ENCODE measurements around the gene RPTOR.

The RPTOR gene

DNA sequence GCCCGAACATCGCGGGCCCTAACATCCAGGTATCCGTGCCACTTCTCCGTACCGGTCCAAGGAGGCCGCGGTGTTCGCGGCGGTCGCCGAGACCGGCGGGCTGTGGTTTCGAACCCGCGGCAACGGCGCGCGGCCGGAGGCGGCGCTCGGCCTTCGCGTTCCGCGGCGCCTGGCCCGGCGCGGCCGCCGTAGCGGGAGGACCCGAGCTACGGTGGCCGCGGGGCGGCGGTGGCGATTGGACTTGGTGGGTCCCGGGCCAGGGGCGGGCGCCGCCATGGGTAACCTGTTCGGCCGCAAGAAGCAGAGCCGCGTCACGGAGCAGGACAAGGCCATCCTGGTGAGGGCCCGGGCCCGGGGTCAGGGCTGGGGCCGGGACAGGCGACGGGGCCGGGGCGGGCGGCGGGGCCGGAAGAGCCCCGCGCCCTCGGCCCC lies 447.0 kb downstream of the RPTOR start, which contains the start of gene CHMP6:
CHMP6 (plus strand) TSS at position 197 of the 432 bp plus-strand sequence; CDS start at position 275, 78 bp downstream.
- Histone ChIP-seq H2AFZ (ENCODE audit: low read depth, low read length) (peak within 1 kb of the TSS; percentile 99), H3K27ac (ENCODE audit: low read length) (peak within 1 kb of the TSS; percentile 76)

DNA sequence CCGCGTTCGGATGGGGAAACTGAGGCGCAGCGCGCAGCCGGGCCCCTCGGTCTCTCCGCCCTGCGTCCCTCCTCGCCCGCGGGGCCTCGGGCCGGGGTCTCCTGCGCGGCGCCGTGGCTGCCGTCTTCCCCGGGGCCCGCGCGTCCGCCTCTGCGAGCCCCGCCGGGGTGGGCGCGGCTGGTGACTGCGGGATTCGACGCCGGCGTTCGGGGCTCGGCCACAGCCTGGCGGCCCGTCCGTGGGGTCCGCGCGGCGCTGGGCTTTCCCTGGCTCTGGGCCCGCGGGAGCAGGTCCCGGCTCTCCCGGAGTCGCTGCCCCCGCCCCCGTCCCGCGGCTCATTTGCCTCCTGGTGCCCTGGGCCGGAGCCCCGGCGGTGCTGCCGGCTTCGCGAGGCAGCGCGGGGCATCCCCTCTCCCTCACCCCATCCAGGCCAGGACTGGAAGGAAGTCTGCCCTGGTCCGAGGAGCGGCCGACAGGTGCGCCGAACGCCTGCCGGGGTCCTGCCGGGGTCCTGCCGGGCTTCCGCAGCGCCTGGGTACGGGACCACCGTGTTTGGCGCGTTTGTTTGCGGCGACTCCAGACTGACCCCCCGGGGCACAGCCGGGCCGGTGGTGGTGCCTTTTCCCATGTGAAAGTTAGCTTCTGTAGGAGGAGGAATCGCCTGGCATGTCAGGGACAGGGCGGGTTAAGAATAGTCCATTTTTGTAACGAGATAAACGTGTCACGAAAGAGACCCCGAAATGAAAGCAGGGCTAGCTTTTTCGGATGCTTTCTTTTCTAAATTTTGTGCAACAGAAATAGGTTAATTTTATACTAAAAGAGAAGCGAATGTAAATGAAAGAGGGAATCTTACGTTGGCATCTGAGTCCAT lies 447.7 kb downstream of the RPTOR start:
- peaks cover 12% of the 10 kb centered on the region; the same call in 1 of the 2 replicates for H4K20me1 ChIP-seq (ENCODE audit: insufficient read depth, low read length)
- H3K27me3 ChIP-seq (ENCODE audit: insufficient read depth, low read length, poor library complexity) = peaks cover 3% of the 10 kb centered on the region
- H3K27ac ChIP-seq (ENCODE audit: low read length) = peak overlapping the region; percentile 52; the same call in 1 of the 2 replicates
- peak; percentile 51 for ATAC-seq (ENCODE audit: insufficient read depth, low read depth)
- peaks cover 44% of the 10 kb centered on the region for H3K4me1 ChIP-seq (ENCODE audit: insufficient read depth, low read length)
- H3K9ac ChIP-seq (ENCODE audit: low read depth, low read length) = peak overlapping the region; percentile 89
- peaks cover 31% of the 10 kb centered on the region for H3K36me3 ChIP-seq (ENCODE audit: insufficient read depth, low read length)
- H3K4me2 ChIP-seq (ENCODE audit: insufficient read depth, low read length) = peak overlapping the region; percentile 91
- peaks cover 15% of the 10 kb centered on the region for H3K79me2 ChIP-seq (ENCODE audit: insufficient read depth, low read length)
- TF ChIP-seq EZH2 (IDR thresholded peaks at IDR 0.05; ENCODE audit: borderline replicate concordance, low read depth, low read length, severe bottlenecking) = no peak
- TF ChIP-seq, protein P1, sequence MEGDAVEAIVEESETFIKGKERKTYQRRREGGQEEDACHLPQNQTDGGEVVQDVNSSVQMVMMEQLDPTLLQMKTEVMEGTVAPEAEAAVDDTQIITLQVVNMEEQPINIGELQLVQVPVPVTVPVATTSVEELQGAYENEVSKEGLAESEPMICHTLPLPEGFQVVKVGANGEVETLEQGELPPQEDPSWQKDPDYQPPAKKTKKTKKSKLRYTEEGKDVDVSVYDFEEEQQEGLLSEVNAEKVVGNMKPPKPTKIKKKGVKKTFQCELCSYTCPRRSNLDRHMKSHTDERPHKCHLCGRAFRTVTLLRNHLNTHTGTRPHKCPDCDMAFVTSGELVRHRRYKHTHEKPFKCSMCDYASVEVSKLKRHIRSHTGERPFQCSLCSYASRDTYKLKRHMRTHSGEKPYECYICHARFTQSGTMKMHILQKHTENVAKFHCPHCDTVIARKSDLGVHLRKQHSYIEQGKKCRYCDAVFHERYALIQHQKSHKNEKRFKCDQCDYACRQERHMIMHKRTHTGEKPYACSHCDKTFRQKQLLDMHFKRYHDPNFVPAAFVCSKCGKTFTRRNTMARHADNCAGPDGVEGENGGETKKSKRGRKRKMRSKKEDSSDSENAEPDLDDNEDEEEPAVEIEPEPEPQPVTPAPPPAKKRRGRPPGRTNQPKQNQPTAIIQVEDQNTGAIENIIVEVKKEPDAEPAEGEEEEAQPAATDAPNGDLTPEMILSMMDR (IDR thresholded peaks at IDR 0.05; ENCODE audit: borderline replicate concordance, extremely low read depth, low read length, poor library complexity, severe bottlenecking) = no peak
- H3K9me3 ChIP-seq (ENCODE audit: insufficient read depth, low read length, severe bottlenecking) = no peaks in the 10 kb centered on the region
- DNase-seq = no peak
- H2AFZ ChIP-seq (ENCODE audit: low read depth, low read length) = peak overlapping the region; percentile 99
- peak overlapping the region; percentile 55 to 97; a peak in 3 of 4 replicates for H3K4me3 ChIP-seq (ENCODE audit: low read depth in 1 of 2, low read length in 2 of 2)

More for the DNA sequence above, 447.0 kb downstream of the RPTOR start, which contains the start of gene CHMP6:
- TF ChIP-seq EZH2 (IDR thresholded peaks at IDR 0.05; ENCODE audit: borderline replicate concordance, low read depth, low read length, severe bottlenecking) = no peak
- TF ChIP-seq, protein P1 (IDR thresholded peaks at IDR 0.05; ENCODE audit: borderline replicate concordance, extremely low read depth, low read length, poor library complexity, severe bottlenecking) = peak; percentile 36
- peaks cover 24% of the 10 kb centered on the region for H3K36me3 ChIP-seq (ENCODE audit: insufficient read depth, low read length)
- peak; percentile 53 for ATAC-seq (ENCODE audit: insufficient read depth, low read depth)
- peaks cover 15% of the 10 kb centered on the region for H3K79me2 ChIP-seq (ENCODE audit: insufficient read depth, low read length)
- H3K4me1 ChIP-seq (ENCODE audit: insufficient read depth, low read length) = peaks cover 44% of the 10 kb centered on the region
- H4K20me1 ChIP-seq (ENCODE audit: insufficient read depth, low read length) = peaks cover 12% of the 10 kb centered on the region; the same call in 1 of the 2 replicates
- peak within 1 kb of the TSS; percentile 91 for H3K4me2 ChIP-seq (ENCODE audit: insufficient read depth, low read length)
- H3K4me3 ChIP-seq (ENCODE audit: low read depth in 1 of 2, low read length in 2 of 2) = peak within 1 kb of the TSS; percentile 55 to 97; a peak in 3 of 4 replicates
- DNase-seq = peak; percentile 72
- no peaks in the 10 kb centered on the region for H3K9me3 ChIP-seq (ENCODE audit: insufficient read depth, low read length, severe bottlenecking)
- peak within 1 kb of the TSS; percentile 89 for H3K9ac ChIP-seq (ENCODE audit: low read depth, low read length)
- H3K27me3 ChIP-seq (ENCODE audit: insufficient read depth, low read length, poor library complexity) = peaks cover 3% of the 10 kb centered on the region

DNA sequence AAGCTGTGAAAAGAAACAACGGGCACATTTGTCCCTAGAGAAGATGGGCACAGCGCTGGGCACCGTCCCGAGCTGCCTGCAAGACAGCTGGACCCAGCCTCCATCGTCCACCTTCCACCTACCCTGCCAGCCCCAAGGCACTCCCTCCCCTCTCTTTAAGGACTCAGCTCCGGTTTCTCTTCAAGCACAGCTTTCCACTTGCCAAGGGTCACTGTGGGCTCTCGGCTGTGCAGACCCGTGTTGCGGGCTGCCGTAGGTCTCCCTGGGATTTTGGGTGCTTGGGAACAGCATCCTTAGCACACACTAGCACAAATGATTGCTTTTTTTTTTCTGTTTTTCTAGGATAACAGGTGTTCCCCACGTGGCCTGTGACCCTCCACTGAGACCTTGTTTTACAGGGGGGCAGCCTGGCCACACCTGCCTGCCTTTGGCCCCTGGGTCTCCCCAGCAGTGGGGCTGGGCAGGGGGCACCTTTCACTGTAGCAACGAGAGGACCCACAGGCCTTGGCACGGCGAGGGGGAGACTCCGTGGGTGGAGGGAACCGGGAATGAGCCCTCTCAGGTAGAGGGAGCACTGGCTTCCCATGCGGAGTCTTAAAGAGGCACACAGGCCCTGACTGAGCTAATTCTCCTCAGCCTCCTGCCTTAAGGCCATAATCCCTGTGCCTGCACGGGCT lies 448.4 kb downstream of the RPTOR start:
- Histone ChIP-seq H2AFZ (ENCODE audit: low read depth, low read length) (no peak overlapping the region), H3K79me2 (ENCODE audit: insufficient read depth, low read length) (peaks cover 15% of the 10 kb centered on the region), H3K36me3 (ENCODE audit: insufficient read depth, low read length) (peaks cover 38% of the 10 kb centered on the region), H3K9ac (ENCODE audit: low read depth, low read length) (peak overlapping the region; percentile 89), H3K27ac (ENCODE audit: low read length) (no peak overlapping the region), H3K4me1 (ENCODE audit: insufficient read depth, low read length) (peaks cover 44% of the 10 kb centered on the region), H3K9me3 (ENCODE audit: insufficient read depth, low read length, severe bottlenecking) (no peaks in the 10 kb centered on the region), H3K4me2 (ENCODE audit: insufficient read depth, low read length) (peak overlapping the region; percentile 91), H3K4me3 (ENCODE audit: low read depth in 1 of 2, low read length in 2 of 2) (peak overlapping the region; percentile 55 to 97; a peak in 3 of 4 replicates), H3K27me3 (ENCODE audit: insufficient read depth, low read length, poor library complexity) (peaks cover 3% of the 10 kb centered on the region), H4K20me1 (ENCODE audit: insufficient read depth, low read length) (peaks cover 12% of the 10 kb centered on the region; the same call in 1 of the 2 replicates)
- no peak for DNase-seq
- no peak for ATAC-seq (ENCODE audit: insufficient read depth, low read depth)
- TF ChIP-seq, protein P1 (IDR thresholded peaks at IDR 0.05; ENCODE audit: borderline replicate concordance, extremely low read depth, low read length, poor library complexity, severe bottlenecking) = no peak
- no peak for TF ChIP-seq EZH2 (IDR thresholded peaks at IDR 0.05; ENCODE audit: borderline replicate concordance, low read depth, low read length, severe bottlenecking)
